Caco-2 (cell line): Measurements from ENCODE around the gene UFSP1. TPM values are rescaled to one million over a fixed set of nuclear protein-coding genes. Genes with fewer than 3 reads are reported as not detected.

Experiments
- BruUV-seq: library from RNA; stranded (reverse); fragments of 400-500 nt; replicated peaks from 2 replicates; lab custom pipeline; 2021; lab: Mats Ljungman, UMichigan
- CTCF ChIA-PET: fragments of 300-600 bp; sonication (Branson Sonifier 250); formaldehyde crosslinking; loops from one replicate; lab custom pipeline; 2022; ENCODE audit warnings: antibody characterized with exemption; lab: Charles Lee
- POLR2A ChIA-PET: fragments of 300-600 bp; sonication (Branson Sonifier 250); formaldehyde crosslinking; loops from one replicate; lab custom pipeline; 2022; ENCODE audit warnings: antibody characterized with exemption; lab: Charles Lee
- DNase-seq, 2 experiments: peaks; one replicate each; pipeline versions ENCODE4 v3.0.0 to v3.0.0-alpha.2; 2020 to 2022
- H3K27me3 ChIP-seq: replicated peaks from 2 replicates; pipeline ENCODE4 v1.6.0; 2011; ENCODE audit warnings: low read length; ENCODE audit not compliant: control insufficient read depth, insufficient read depth
- H3K36me3 ChIP-seq: 2 replicates; pipeline ENCODE4 v1.5.1; 2011; ENCODE audit warnings: low read length; ENCODE audit not compliant: control insufficient read depth, insufficient read depth
- H3K4me1 ChIP-seq: fragments of 250-450 bp; sonication (Bioruptor Pico); 2 replicates; pipeline ENCODE4 v1.5.1; 2020; ENCODE audit warnings: mild to moderate bottlenecking
- H3K4me3 ChIP-seq: 2 replicates; pipeline ENCODE4 v1.5.1; 2011; ENCODE audit warnings: low read depth, mild to moderate bottlenecking, control low read depth, low read length
- H3K9me3 ChIP-seq: fragments of 250-450 bp; sonication (Bioruptor Pico); 2 replicates; pipeline ENCODE4 v1.5.1; 2020; ENCODE audit warnings: mild to moderate bottlenecking, moderate library complexity
- H3K27ac Mint-ChIP-seq: one replicate; pipeline ENCODE4 v1.8.0; 2022; ENCODE audit warnings: mixed read lengths; ENCODE audit not compliant: unreplicated experiment
- H3K27me3 Mint-ChIP-seq: one replicate; pipeline ENCODE4 v1.8.0; 2022; ENCODE audit warnings: mixed read lengths; ENCODE audit not compliant: insufficient read depth, unreplicated experiment
- H3K36me3 Mint-ChIP-seq: one replicate; pipeline ENCODE4 v1.8.0; 2022; ENCODE audit warnings: mild to moderate bottlenecking, mixed read lengths; ENCODE audit not compliant: insufficient read depth, unreplicated experiment
- H3K4me1 Mint-ChIP-seq: one replicate; pipeline ENCODE4 v1.8.0; 2022; ENCODE audit warnings: low read depth, mixed read lengths; ENCODE audit not compliant: unreplicated experiment
- H3K4me3 Mint-ChIP-seq: one replicate; pipeline ENCODE4 v1.8.0; 2022; ENCODE audit warnings: mild to moderate bottlenecking, moderate library complexity, mixed read lengths; ENCODE audit not compliant: unreplicated experiment
- H3K9me3 Mint-ChIP-seq: one replicate; pipeline ENCODE4 v1.8.0; 2022; ENCODE audit warnings: mixed read lengths; ENCODE audit not compliant: unreplicated experiment
- CTCF ChIP-seq, 2 experiments: fragments of 200-600 bp in 1 of 2; IDR thresholded peaks; 1 replicate in 1 of 2; 2 replicates in 1 of 2; pipeline versions ENCODE4 v1.5.1 to v1.8.0; 2011 to 2022; ENCODE audit warnings: antibody characterized with exemption in 1 of 2, control low read depth in 1 of 2, inconsistent platforms in 1 of 2, low read depth in 1 of 2, low read length in 1 of 2, mild to moderate bottlenecking in 1 of 2, moderate library complexity in 1 of 2; ENCODE audit not compliant: insufficient read depth in 1 of 2, severe bottlenecking in 1 of 2, unreplicated experiment in 1 of 2
- intact Hi-C: fragments of 100-400 bp; cut with micrococcal nuclease; formaldehyde crosslinking; loops from one replicate; pipeline ENCODE4 v1.10.0; 2022; ENCODE audit not compliant: unreplicated experiment
- total RNA-seq: library from RNA; stranded (reverse); gene quantifications from 2 replicates; pipeline ENCODE4 v1.2.3, GENCODE V29; 2022

Gene UFSP1
- total RNA-seq, 1 experiment from 2014 or later = 4.6 TPM

GRCh38 chr7:100896732-100897608, 7.5 kb upstream of the UFSP1 start:
- Histone ChIP-seq H3K27me3 (no peaks in the 10 kb centered on the region), H3K9me3 (no peaks in the 10 kb centered on the region), H3K4me3 (peak overlapping the region; percentile 50), H3K4me1 (peaks cover 31% of the 10 kb centered on the region), H3K36me3 (no peaks in the 10 kb centered on the region)
- intact Hi-C loops = loop anchor here (1.0 to 5.0 kb wide), 4 partner anchors 36 to 180 kb away; no protein-coding TSS in a partner anchor
- Mint-ChIP-seq H3K4me3 (peak overlapping the region; percentile 100), H3K36me3 (peaks cover 16% of the 10 kb centered on the region), H3K9me3 (no peaks in the 10 kb centered on the region), H3K27me3 (no peaks in the 10 kb centered on the region), H3K27ac (peak overlapping the region; percentile 86), H3K4me1 (peaks cover 32% of the 10 kb centered on the region)
- DNase-seq = peak in 1 of 2 experiments; percentile 70
- TF ChIP-seq CTCF (IDR thresholded peaks at IDR 0.05; ENCODE audit: insufficient read depth in 1 of 2, low read depth in 1 of 2, low read length in 1 of 2, severe bottlenecking in 1 of 2, unreplicated experiment in 1 of 2) = peak; percentile 84 to 85
- CTCF ChIA-PET = interaction anchor here (1.0 kb wide), 1 partner anchor 50 kb away, joined by 3 read pairs; no protein-coding TSS in a partner anchor
- POLR2A ChIA-PET = interaction anchor here (0.6 to 1.0 kb wide), 2 partner anchors 7 to 336 kb away, joined by 3 read pairs; no protein-coding TSS in a partner anchor
- no TSS peak for BruUV-seq

GRCh38 chr7:100895956-100896731, 6.6 kb upstream of the UFSP1 start:
- H3K36me3 Mint-ChIP-seq = peaks cover 15% of the 10 kb centered on the region
- H3K4me1 Mint-ChIP-seq = peaks cover 38% of the 10 kb centered on the region
- no peaks in the 10 kb centered on the region for H3K9me3 Mint-ChIP-seq
- H3K27me3 Mint-ChIP-seq = no peaks in the 10 kb centered on the region
- Histone ChIP-seq H3K9me3 (no peaks in the 10 kb centered on the region), H3K36me3 (no peaks in the 10 kb centered on the region), H3K4me1 (peaks cover 27% of the 10 kb centered on the region), H3K4me3 (peak overlapping the region; percentile 50), H3K27me3 (no peaks in the 10 kb centered on the region)
- intact Hi-C loops = loop anchor here (1.0 to 5.0 kb wide), 5 partner anchors 37 to 181 kb away; no protein-coding TSS in a partner anchor
- peak overlapping the region; percentile 86 for H3K27ac Mint-ChIP-seq
- peak overlapping the region; percentile 100 for H3K4me3 Mint-ChIP-seq
- no TSS peak for BruUV-seq
- POLR2A ChIA-PET = interaction anchor here (0.6 to 1.4 kb wide), 3 partner anchors 70 to 189 kb away, joined by 3 to 4 read pairs (median 4); no protein-coding TSS in a partner anchor
- no peak for TF ChIP-seq CTCF (IDR thresholded peaks at IDR 0.05; ENCODE audit: insufficient read depth in 1 of 2, low read depth in 1 of 2, low read length in 1 of 2, severe bottlenecking in 1 of 2, unreplicated experiment in 1 of 2)
- DNase-seq = peak; percentile 88
- CTCF ChIA-PET = interaction anchor here (0.7 kb wide), 1 partner anchor 69 kb away, joined by 5 read pairs; no protein-coding TSS in a partner anchor

- Histone ChIP-seq H3K36me3 (no peaks in the 10 kb centered on the region), H3K4me1 (peaks cover 27% of the 10 kb centered on the region), H3K27me3 (no peaks in the 10 kb centered on the region), H3K9me3 (no peaks in the 10 kb centered on the region), H3K4me3 (peak within 1 kb of the TSS; percentile 50)
- no peak for DNase-seq
- Mint-ChIP-seq H3K4me1 (peaks cover 38% of the 10 kb centered on the region), H3K27me3 (no peaks in the 10 kb centered on the region), H3K27ac (peak within 1 kb of the TSS; percentile 86), H3K9me3 (no peaks in the 10 kb centered on the region), H3K36me3 (peaks cover 10% of the 10 kb centered on the region), H3K4me3 (peak within 1 kb of the TSS; percentile 100)
- no peak for TF ChIP-seq CTCF (IDR thresholded peaks at IDR 0.05; ENCODE audit: insufficient read depth in 1 of 2, low read depth in 1 of 2, low read length in 1 of 2, severe bottlenecking in 1 of 2, unreplicated experiment in 1 of 2)
- ChIA-PET POLR2A (interaction anchor here (0.6 to 1.4 kb wide), 3 partner anchors 70 to 189 kb away, joined by 3 to 4 read pairs (median 4); no protein-coding TSS in a partner anchor), CTCF (interaction anchor here (0.5 to 0.7 kb wide), 2 partner anchors 68 to 70 kb away, joined by 5 to 10 read pairs; partner anchors contain the start of gene EPHB4)
- no TSS peak for BruUV-seq
- intact Hi-C loops = loop anchor here (1.0 to 5.0 kb wide), 2 partner anchors 71 to 182 kb away; no protein-coding TSS in a partner anchor
Observed at GRCh38 chr7:100895701-100895955, 6.1 kb upstream of the UFSP1 start, which contains the start of gene ACHE. ACHE (minus strand) TSS chr7:100895888; CDS start chr7:100894232, 1,656 bp downstream.
